ENCODE data around the gene TJP3.
"Not testable (repeated sequence)": the region's sequence is repeated elsewhere in the genome, so short reads cannot be mapped to it uniquely, and the experiment has no call there.

The TJP3 gene

GRCh38 chr19:3745363-3746045 lies 37.3 kb downstream of the TJP3 start:
- DNase-seq (ENCODE audit: low read depth) = no peak

- DNase-seq (ENCODE audit: low read depth) = no peak
These were observed 38.3 kb downstream of the TJP3 start for GRCh38 chr19:3746371-3747056.

- no peak for DNase-seq (ENCODE audit: low read depth)
These were observed 40.8 kb downstream of the TJP3 start for GRCh38 chr19:3748965-3749364.

GRCh38 chr19:3750211-3750610 lies 42.0 kb downstream of the TJP3 start:
- DNase-seq (ENCODE audit: low read depth) = no peak

- no peak for DNase-seq (ENCODE audit: low read depth)
These were observed 43.1 kb downstream of the TJP3 start for GRCh38 chr19:3751236-3751635.

- DNase-seq (ENCODE audit: low read depth) = no peak
These were observed 44.3 kb downstream of the TJP3 start for GRCh38 chr19:3752492-3752891.

GRCh38 chr19:3753631-3754410 lies 45.6 kb downstream of the TJP3 start:
- DNase-seq (ENCODE audit: low read depth) = no peak

- not testable (repeated sequence) for DNase-seq (ENCODE audit: low read depth)
These were observed 49.5 kb downstream of the TJP3 start for GRCh38 chr19:3757705-3758104.

- DNase-seq (ENCODE audit: low read depth) = not testable (repeated sequence)
These were observed 50.1 kb downstream of the TJP3 start for GRCh38 chr19:3758297-3758696.

- DNase-seq (ENCODE audit: low read depth) = no peak
These were observed 51.5 kb downstream of the TJP3 start for GRCh38 chr19:3759482-3760254.

- no peak for DNase-seq (ENCODE audit: low read depth)
These were observed 52.7 kb downstream of the TJP3 start for GRCh38 chr19:3760871-3761361.

- DNase-seq (ENCODE audit: low read depth) = peak; percentile 92
These were observed 53.4 kb downstream of the TJP3 start, which contains the start of gene APBA3 for GRCh38 chr19:3761382-3762129. APBA3 (minus strand) TSS chr19:3761692; CDS start chr19:3760264, 1,428 bp downstream.

- DNase-seq (ENCODE audit: low read depth) = no peak
These were observed 53.9 kb downstream of the TJP3 start for GRCh38 chr19:3762130-3762473.

GRCh38 chr19:3762501-3763459 lies 54.6 kb downstream of the TJP3 start, which contains the start of gene MRPL54:
MRPL54 (plus strand) TSS chr19:3762682; CDS start chr19:3762701, 19 bp downstream.
- peak; percentile 99 for DNase-seq (ENCODE audit: low read depth)

GRCh38 chr19:3765121-3765520 lies 56.9 kb downstream of the TJP3 start:
- no peak for DNase-seq (ENCODE audit: low read depth)

- not testable (repeated sequence) for DNase-seq (ENCODE audit: low read depth)
These were observed 57.6 kb downstream of the TJP3 start for GRCh38 chr19:3765757-3766156.

- no peak for DNase-seq (ENCODE audit: low read depth)
These were observed 58.3 kb downstream of the TJP3 start for GRCh38 chr19:3766520-3766919.

- no peak for DNase-seq (ENCODE audit: low read depth)
These were observed 58.9 kb downstream of the TJP3 start for GRCh38 chr19:3767050-3767449.

GRCh38 chr19:3768015-3768747 lies 60.0 kb downstream of the TJP3 start:
- no peak for DNase-seq (ENCODE audit: low read depth)

Data from activated T-helper 1 cell treated with Interleukin-2 at 50 U/mL for 16 hours (primary cell).